GM23338 (cell line): ENCODE data around the gene CENPK.

Experiments used
- CTCF ChIP-seq, 2 experiments: fragments of 200-600 bp in 1 of 2; sonication (generic) in 1 of 2; conservative IDR thresholded peaks; 2 replicates each; pipeline versions ENCODE4 v1.5.1 to v1.6.1; 2016 to 2017; ENCODE audit warnings: antibody characterized with exemption in 2 of 2, low read depth in 2 of 2, mild to moderate bottlenecking in 2 of 2, moderate library complexity in 1 of 2
- EZH2 ChIP-seq: fragments of 200-600 bp; sonication (generic); IDR thresholded peaks from one replicate; pipeline ENCODE4 v1.8.0; 2017; ENCODE audit warnings: antibody characterized with exemption, mild to moderate bottlenecking, low read depth; ENCODE audit not compliant: unreplicated experiment
- EZH2phosphoT487 ChIP-seq: fragments of 200-600 bp; sonication (generic); IDR thresholded peaks from one replicate; pipeline ENCODE4 v1.8.1; 2018; ENCODE audit warnings: antibody characterized with exemption; ENCODE audit not compliant: unreplicated experiment
- JUNB ChIP-seq: IDR thresholded peaks from one replicate; pipeline ENCODE4 v1.6.1; 2016; ENCODE audit warnings: antibody characterized with exemption; ENCODE audit not compliant: unreplicated experiment
- POLR2AphosphoS5 ChIP-seq: IDR thresholded peaks from 2 replicates; pipeline ENCODE4 v1.6.1; 2016; ENCODE audit warnings: antibody characterized with exemption, low read depth
- REST ChIP-seq: IDR thresholded peaks from one replicate; pipeline ENCODE4 v1.6.1; 2018; ENCODE audit warnings: antibody characterized with exemption; ENCODE audit not compliant: unreplicated experiment
- ZNF114 ChIP-seq: fragments of 250-450 bp; sonication (Bioruptor Pico); IDR thresholded peaks from 2 replicates; pipeline ENCODE4 v1.5.0; 2020; ENCODE audit warnings: mild to moderate bottlenecking, moderate library complexity
- TF ChIP-seq, protein P1 (sequence below): IDR thresholded peaks from 2 replicates; pipeline ENCODE4 v1.6.1; 2016; ENCODE audit warnings: antibody characterized with exemption

DNA sequence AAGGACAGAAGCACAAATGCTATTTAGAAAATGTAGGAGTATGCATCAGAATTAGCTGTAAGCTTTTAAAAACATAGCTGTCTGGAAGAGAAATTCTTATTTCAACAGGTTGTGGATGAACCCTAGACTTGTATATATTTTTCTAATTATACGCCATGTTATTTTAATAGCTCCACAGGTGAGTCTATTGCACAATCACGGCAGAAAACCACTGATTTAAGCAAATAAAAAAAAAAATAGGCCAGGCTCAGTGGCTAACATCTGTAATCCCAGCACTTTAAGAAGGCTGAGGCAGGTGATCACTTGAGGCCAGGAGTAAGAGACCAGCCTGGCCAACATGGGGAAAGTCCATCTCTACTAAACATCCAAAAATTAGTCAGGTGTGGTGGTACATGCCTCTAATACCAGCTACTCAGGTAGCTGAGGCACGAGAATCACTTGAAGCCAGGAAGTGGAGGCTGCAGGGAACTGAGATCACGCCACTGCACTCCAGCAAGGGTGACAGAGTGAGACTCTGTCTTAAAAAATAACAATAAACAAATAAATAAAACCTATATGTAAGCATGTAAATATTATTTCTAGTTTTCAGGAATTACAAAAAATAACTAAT, 49.4 kb upstream of the CENPK start:
- no peak for TF ChIP-seq JUNB
- no peak for TF ChIP-seq POLR2AphosphoS5
- TF ChIP-seq CTCF (conservative IDR thresholded peaks at IDR 0.05; ENCODE audit: low read depth in 2 of 2) = no peak
- TF ChIP-seq REST = no peak
- TF ChIP-seq EZH2phosphoT487 = no peak
- no peak for TF ChIP-seq EZH2
- TF ChIP-seq ZNF114 (CRISPR knock-in tag) = no peak
- TF ChIP-seq, protein P1, sequence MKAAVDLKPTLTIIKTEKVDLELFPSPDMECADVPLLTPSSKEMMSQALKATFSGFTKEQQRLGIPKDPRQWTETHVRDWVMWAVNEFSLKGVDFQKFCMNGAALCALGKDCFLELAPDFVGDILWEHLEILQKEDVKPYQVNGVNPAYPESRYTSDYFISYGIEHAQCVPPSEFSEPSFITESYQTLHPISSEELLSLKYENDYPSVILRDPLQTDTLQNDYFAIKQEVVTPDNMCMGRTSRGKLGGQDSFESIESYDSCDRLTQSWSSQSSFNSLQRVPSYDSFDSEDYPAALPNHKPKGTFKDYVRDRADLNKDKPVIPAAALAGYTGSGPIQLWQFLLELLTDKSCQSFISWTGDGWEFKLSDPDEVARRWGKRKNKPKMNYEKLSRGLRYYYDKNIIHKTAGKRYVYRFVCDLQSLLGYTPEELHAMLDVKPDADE = no peak
